ENCODE results near the gene AKT1S1.
A peak's percentile ranks its signal among the peaks of the same experiment; 100 is the strongest.

Gene AKT1S1

GRCh38 chr19:49882643-49883042, 5.5 kb upstream of the AKT1S1 start:
- no peak for DNase-seq

DNA sequence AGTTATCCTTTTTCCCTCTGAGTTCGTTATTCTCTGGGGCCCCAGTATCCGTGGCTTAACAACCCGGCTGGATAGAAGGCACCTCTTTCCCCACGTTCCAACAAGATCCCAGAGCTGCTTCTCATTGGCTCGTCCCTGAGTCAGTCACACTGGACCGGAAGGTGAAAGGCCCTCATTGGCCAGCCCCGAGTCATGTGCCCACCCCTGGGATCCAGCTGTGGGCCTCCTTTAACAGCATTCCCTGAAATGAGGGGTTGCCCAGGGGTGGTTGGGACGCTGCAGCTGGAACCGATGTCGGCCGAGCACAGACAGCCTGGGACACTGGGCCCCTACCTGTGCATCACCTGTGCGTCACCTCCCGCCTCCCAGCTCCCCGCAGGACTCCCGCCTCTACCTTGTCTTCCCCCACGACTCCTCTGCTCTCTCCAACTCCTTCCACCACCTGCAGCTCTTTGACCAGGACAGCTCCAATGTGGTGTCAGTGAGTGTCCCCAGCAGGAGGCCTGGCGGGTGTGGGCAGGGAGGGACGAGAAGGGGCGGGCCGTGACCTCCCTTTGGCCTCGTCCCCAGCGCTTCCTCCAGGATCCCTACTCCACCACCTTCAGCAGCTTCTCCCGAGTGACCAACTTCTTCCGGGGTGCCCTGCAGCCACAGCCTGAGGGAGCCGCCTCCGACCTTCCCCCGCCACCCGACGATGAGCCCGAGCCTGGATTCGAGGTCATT, 4.7 kb upstream of the AKT1S1 start:
- no peak for DNase-seq

DNA sequence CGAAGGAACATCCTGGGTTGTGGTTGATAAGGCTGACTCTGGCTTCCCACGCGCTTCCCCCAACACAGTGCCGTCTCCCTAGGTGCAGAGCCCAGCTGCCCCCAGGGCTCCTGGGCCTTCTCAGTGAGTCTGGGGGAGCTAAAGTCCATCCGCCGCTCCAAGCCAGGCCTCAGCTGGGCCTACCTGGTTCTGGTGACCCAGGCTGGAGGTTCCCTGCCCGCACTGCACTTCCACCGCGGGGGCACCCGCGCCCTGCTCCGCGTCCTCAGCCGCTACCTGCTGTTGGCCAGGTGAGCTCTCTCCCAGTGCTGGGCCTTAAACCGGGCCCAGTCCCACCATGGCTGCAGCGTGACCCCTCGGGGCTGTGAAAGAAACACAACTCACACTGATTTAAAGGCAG, 4.0 kb upstream of the AKT1S1 start:
- DNase-seq: no peak

DNA sequence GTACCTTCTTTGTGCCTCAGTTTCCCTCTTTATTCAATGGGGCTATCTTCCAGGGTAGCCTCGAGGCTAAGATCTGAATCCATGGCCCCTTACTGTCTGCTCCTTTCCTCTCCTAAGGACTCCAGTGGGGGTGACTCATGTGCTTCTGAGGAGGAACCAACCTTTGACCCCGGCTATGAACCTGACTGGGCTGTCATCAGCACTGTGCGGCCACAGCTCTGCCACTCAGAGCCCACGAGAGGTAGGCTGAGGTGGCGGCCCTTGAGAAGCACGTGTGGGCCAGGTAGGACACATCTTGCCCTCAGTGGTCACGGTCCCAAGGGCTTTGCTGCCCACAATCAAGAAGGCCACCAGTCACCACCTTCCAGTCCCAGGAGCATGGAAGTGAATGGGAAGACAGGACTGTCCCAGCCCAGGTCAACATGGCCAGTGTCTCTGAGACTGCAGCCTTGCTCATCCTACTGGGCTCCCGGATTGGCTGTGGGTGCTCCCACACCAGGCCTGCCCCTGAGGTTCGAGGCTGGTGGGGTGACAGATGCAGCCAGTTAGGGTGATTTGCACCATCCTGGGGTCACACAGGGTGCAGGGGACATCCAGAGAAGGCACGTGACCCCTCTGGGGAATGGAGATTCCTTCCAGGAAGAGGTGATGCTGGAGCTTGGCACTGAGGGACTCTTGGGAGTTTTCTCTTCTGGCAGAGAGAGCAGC, 3.2 kb upstream of the AKT1S1 start:
- no peak for DNase-seq

GRCh38 chr19:49879243-49879963, 2.2 kb upstream of the AKT1S1 start:
- peak; percentile 22 for DNase-seq

DNA sequence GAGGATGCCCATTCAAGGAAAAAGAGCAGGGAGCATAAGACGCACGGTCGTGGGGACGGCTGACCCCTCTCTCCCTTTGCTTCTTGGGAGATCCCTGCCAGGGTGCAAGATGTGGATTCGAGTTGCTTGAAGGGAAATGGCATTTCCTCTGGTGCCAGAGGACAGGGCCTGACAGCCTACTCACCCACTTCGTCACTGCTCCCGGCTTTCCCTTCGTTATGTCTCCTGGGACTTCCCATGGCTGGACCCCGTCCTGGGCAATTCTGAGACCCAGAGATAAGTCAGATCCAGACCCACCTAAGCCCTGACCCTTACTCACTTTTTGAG, 1.6 kb upstream of the AKT1S1 start:
- no peak for DNase-seq

DNA sequence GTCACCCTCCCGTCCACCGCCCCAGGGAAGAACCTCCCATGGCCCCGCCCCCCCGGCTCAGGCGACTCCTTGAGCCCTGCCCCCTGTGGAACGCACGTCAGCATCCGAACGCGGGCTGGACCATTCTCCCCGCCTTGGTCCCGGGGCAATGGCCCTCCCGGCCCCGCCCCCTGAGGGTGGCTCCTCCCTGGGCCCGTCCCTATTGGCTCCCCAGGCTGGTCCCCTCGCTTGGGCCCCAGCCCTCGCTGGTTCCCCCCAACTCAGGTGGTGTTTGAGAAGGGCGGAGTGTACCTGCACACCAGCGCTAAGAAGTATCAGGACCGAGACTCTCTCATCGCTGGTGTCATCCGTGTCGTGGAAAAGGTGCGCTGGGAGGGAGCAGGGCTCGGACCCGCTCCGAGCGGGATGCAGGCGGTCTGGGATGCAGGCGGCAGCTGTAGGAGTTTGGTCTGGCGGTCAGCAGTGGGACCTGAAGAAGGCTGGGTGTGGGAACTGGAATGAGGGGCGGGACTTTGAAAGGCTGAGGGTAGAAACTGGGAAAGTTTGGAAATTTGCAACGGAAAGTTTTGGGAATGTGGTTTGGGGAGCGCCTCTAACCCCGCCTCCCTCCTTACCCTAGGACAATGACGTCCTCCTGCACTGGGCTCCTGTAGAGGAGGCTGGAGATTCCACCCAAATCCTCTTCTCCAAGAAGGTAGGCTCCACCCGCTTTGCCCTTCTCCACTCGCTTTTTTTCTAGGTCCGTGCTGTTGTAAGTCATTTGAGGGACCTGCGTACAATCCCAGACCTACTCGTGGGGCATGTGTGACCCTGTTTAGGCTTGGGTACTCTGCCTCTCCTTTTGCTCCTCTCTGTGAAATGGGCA, 956 bp upstream of the AKT1S1 start:
- peak; percentile 98 for DNase-seq

GRCh38 chr19:49876422-49877019, 634 bp downstream of the AKT1S1 start:
- peak; percentile 99 for DNase-seq

- DNase-seq: peak; percentile 53
Observed at GRCh38 chr19:49875857-49876421, 1.2 kb downstream of the AKT1S1 start.

DNA sequence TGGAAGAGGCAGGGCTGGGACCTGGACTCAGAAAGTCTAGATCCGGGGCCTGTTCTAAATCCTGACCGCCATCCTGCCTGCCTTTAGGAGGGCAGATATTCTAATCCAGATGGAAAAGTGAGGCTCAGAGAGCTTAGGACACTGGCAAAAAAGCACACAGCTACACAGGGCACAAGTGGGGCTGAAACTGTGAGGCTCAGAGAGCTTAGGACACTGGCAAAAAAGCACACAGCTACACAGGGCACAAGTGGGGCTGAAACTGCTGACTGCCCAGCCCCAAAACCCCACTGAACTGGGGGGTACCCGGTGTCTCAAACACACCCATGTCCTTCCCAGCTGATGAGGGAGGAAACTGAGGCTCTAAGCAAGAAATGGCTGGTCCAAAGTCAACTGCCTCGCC, 2.0 kb downstream of the AKT1S1 start:
- no peak for DNase-seq

DNA sequence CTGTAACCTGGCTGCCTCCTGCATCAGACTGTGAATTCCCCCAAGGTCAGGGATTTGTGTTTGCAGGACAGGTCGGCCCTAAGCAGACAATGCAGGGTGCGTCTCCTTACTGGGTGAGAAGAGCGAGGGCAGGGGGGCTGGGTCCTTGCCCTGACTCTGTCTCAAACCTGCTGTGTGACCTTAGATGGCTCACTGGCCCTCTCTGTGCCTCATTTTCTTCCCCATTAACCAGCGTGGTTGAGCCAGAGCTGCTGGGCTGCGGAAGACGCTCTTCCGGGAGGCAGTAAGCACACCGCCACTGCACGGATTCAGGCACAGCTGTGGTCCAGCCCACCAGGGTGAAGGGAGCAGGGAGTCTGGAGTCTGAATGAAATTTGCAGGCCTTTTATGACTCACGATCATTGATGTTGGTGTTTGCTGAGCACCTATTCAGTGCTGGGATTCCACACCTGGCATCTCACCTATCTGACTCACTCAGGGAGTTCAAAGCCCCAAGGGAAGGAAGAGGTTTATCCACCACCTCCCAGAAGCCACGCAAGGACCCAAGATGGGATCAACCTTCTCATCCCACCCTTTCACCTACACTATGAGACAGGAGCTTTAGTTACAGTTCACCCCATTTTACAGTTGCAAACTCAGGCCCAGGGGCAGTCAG, 2.5 kb downstream of the AKT1S1 start:
- no peak for DNase-seq

- no peak for DNase-seq
Observed at GRCh38 chr19:49873834-49874233, 3.3 kb downstream of the AKT1S1 start.

GRCh38 chr19:49873129-49873521, 4.0 kb downstream of the AKT1S1 start:
- no peak for DNase-seq

DNA sequence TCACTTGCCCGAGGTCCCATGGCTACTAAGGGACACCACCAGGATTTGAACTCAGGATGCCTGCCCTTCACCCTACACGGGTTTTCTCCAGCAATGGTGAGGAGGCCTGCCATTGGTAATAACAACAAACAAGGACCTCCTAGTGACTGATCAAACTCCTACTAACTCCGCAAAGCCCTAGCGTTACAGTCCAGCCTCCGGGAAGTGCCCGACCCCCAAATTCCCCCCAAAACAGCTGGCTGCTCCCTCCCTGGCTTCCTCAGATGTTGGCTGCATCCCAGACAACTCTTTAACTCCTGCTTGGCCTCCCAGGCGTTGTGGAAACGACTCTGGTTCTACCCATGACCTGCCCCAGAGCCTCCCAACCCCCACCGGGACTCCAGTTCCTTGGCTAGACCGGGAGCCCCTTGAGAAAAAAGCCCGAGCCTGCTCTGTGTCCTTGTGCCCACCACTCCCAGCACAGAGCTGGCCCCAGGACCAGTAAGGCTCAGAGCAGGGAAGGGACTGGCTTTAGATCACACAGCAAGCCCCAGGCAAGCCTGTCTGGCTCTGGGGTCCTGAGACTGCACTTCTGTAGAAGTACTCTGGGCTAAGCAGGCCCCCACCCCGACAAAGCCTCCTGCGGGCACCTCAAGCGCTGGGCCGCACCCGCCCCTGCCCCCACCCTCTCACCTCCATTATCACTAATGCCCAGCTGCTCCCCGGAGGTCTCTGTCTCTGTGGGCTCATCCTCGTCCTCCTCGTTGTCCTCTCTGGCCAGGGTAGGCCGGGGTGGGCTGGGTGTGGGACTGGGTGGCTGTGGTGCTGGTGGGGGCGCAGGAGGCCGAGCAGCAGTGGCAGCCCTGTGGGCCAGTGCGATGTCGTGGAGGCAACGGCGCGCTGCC, 4.7 kb downstream of the AKT1S1 start:
- DNase-seq: no peak

DNA sequence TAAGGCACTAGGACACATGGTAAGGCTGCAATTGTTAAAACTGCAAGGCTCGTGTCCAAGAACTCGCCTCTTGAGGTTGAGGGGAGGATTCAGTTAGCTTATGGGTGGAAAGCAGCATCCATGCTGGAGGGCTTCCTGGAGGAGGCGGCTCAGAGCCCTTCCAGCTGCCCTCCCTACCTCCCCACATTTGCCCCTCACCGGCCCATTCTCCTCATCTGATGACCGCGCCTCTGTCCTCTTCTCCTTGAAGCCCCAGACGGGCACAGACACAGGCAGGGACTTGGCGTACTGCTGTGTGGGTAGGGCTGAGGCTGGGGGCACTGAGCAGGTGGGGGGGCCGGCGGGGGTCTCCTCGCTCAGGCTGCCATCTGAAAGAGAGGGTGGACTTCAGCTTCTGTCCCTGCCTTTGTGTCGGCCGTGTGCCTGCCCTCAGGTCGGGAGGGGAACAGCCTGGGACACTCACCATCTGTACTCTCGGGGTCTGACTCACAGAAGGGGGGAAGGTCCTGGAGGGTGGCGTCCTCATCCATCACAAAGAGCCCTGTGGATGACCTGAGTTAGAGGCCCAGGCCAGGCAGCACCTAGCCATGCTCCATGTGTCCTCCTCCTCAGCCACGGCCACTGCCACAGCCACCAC, 5.7 kb downstream of the AKT1S1 start:
- DNase-seq: no peak

GRCh38 chr19:49870309-49870901, 6.8 kb downstream of the AKT1S1 start:
- DNase-seq: no peak

GRCh38 chr19:49869484-49870308, 7.5 kb downstream of the AKT1S1 start:
- peak; percentile 97 for DNase-seq

- no peak for DNase-seq
Observed at GRCh38 chr19:49869009-49869483, 8.1 kb downstream of the AKT1S1 start.
